Caco-2 (cell line): ENCODE data around the gene NFKBIZ. TPM values are rescaled to one million over a fixed set of nuclear protein-coding genes. Genes with fewer than 3 reads are reported as not detected.

Experiments used
- BruUV-seq: library from RNA; stranded (reverse); fragments of 400-500 nt; replicated peaks from 2 replicates; lab custom pipeline; 2021; lab: Mats Ljungman, UMichigan
- CTCF ChIA-PET: fragments of 300-600 bp; sonication (Branson Sonifier 250); formaldehyde crosslinking; loops from one replicate; lab custom pipeline; 2022; ENCODE audit warnings: antibody characterized with exemption; lab: Charles Lee
- POLR2A ChIA-PET: fragments of 300-600 bp; sonication (Branson Sonifier 250); formaldehyde crosslinking; loops from one replicate; lab custom pipeline; 2022; ENCODE audit warnings: antibody characterized with exemption; lab: Charles Lee
- DNase-seq, 2 experiments: peaks; one replicate each; pipeline versions ENCODE4 v3.0.0 to v3.0.0-alpha.2; 2020 to 2022
- H3K27me3 ChIP-seq: replicated peaks from 2 replicates; pipeline ENCODE4 v1.6.0; 2011; ENCODE audit warnings: low read length; ENCODE audit not compliant: control insufficient read depth, insufficient read depth
- H3K36me3 ChIP-seq: 2 replicates; pipeline ENCODE4 v1.5.1; 2011; ENCODE audit warnings: low read length; ENCODE audit not compliant: control insufficient read depth, insufficient read depth
- H3K4me1 ChIP-seq: fragments of 250-450 bp; sonication (Bioruptor Pico); 2 replicates; pipeline ENCODE4 v1.5.1; 2020; ENCODE audit warnings: mild to moderate bottlenecking
- H3K4me3 ChIP-seq: 2 replicates; pipeline ENCODE4 v1.5.1; 2011; ENCODE audit warnings: low read depth, mild to moderate bottlenecking, control low read depth, low read length
- H3K9me3 ChIP-seq: fragments of 250-450 bp; sonication (Bioruptor Pico); 2 replicates; pipeline ENCODE4 v1.5.1; 2020; ENCODE audit warnings: mild to moderate bottlenecking, moderate library complexity
- H3K27ac Mint-ChIP-seq: one replicate; pipeline ENCODE4 v1.8.0; 2022; ENCODE audit warnings: mixed read lengths; ENCODE audit not compliant: unreplicated experiment
- H3K27me3 Mint-ChIP-seq: one replicate; pipeline ENCODE4 v1.8.0; 2022; ENCODE audit warnings: mixed read lengths; ENCODE audit not compliant: insufficient read depth, unreplicated experiment
- H3K36me3 Mint-ChIP-seq: one replicate; pipeline ENCODE4 v1.8.0; 2022; ENCODE audit warnings: mild to moderate bottlenecking, mixed read lengths; ENCODE audit not compliant: insufficient read depth, unreplicated experiment
- H3K4me1 Mint-ChIP-seq: one replicate; pipeline ENCODE4 v1.8.0; 2022; ENCODE audit warnings: low read depth, mixed read lengths; ENCODE audit not compliant: unreplicated experiment
- H3K4me3 Mint-ChIP-seq: one replicate; pipeline ENCODE4 v1.8.0; 2022; ENCODE audit warnings: mild to moderate bottlenecking, moderate library complexity, mixed read lengths; ENCODE audit not compliant: unreplicated experiment
- H3K9me3 Mint-ChIP-seq: one replicate; pipeline ENCODE4 v1.8.0; 2022; ENCODE audit warnings: mixed read lengths; ENCODE audit not compliant: unreplicated experiment
- CTCF ChIP-seq, 2 experiments: fragments of 200-600 bp in 1 of 2; IDR thresholded peaks; 1 replicate in 1 of 2; 2 replicates in 1 of 2; pipeline versions ENCODE4 v1.5.1 to v1.8.0; 2011 to 2022; ENCODE audit warnings: antibody characterized with exemption in 1 of 2, control low read depth in 1 of 2, inconsistent platforms in 1 of 2, low read depth in 1 of 2, low read length in 1 of 2, mild to moderate bottlenecking in 1 of 2, moderate library complexity in 1 of 2; ENCODE audit not compliant: insufficient read depth in 1 of 2, severe bottlenecking in 1 of 2, unreplicated experiment in 1 of 2
- intact Hi-C: fragments of 100-400 bp; cut with micrococcal nuclease; formaldehyde crosslinking; loops from one replicate; pipeline ENCODE4 v1.10.0; 2022; ENCODE audit not compliant: unreplicated experiment
- total RNA-seq: library from RNA; stranded (reverse); gene quantifications from 2 replicates; pipeline ENCODE4 v1.2.3, GENCODE V29; 2022

Gene NFKBIZ
- total RNA-seq, 1 experiment from 2014 or later, result 20.2 TPM

- Mint-ChIP-seq H3K4me1 (no peaks in the 10 kb centered on the region), H3K36me3 (no peaks in the 10 kb centered on the region), H3K9me3 (no peaks in the 10 kb centered on the region), H3K27me3 (no peaks in the 10 kb centered on the region), H3K27ac (no peak overlapping the region), H3K4me3 (no peak overlapping the region)
- Histone ChIP-seq H3K4me1 (no peaks in the 10 kb centered on the region), H3K9me3 (no peaks in the 10 kb centered on the region), H3K27me3 (no peaks in the 10 kb centered on the region), H3K36me3 (no peaks in the 10 kb centered on the region), H3K4me3 (no peak overlapping the region)
- DNase-seq, result no peak
- CTCF ChIA-PET, result no interaction called here
- no TSS peak for BruUV-seq
- no peak for TF ChIP-seq CTCF (IDR thresholded peaks at IDR 0.05; ENCODE audit: insufficient read depth in 1 of 2, low read depth in 1 of 2, low read length in 1 of 2, severe bottlenecking in 1 of 2, unreplicated experiment in 1 of 2)
- intact Hi-C loops, result no loop called here
- POLR2A ChIA-PET, result no interaction called here
Measured at GRCh38 chr3:101835676-101836075, 13.6 kb upstream of the NFKBIZ start.

GRCh38 chr3:101836160-101836559 is 13.2 kb upstream of the NFKBIZ start:
- Histone ChIP-seq H3K36me3 (no peaks in the 10 kb centered on the region), H3K4me1 (no peaks in the 10 kb centered on the region), H3K9me3 (no peaks in the 10 kb centered on the region), H3K4me3 (no peak overlapping the region), H3K27me3 (no peaks in the 10 kb centered on the region)
- Mint-ChIP-seq H3K4me3 (no peak overlapping the region), H3K27me3 (no peaks in the 10 kb centered on the region), H3K27ac (no peak overlapping the region), H3K9me3 (no peaks in the 10 kb centered on the region), H3K4me1 (no peaks in the 10 kb centered on the region), H3K36me3 (no peaks in the 10 kb centered on the region)
- no TSS peak for BruUV-seq
- DNase-seq, result no peak
- no peak for TF ChIP-seq CTCF (IDR thresholded peaks at IDR 0.05; ENCODE audit: insufficient read depth in 1 of 2, low read depth in 1 of 2, low read length in 1 of 2, severe bottlenecking in 1 of 2, unreplicated experiment in 1 of 2)
- POLR2A ChIA-PET, result no interaction called here
- intact Hi-C loops, result no loop called here
- CTCF ChIA-PET, result no interaction called here

- BruUV-seq, result no TSS peak
- Histone ChIP-seq H3K27me3 (no peaks in the 10 kb centered on the region), H3K4me1 (peaks cover 3% of the 10 kb centered on the region; the same call in 1 of the 2 replicates), H3K9me3 (no peaks in the 10 kb centered on the region), H3K4me3 (no peak overlapping the region), H3K36me3 (no peaks in the 10 kb centered on the region)
- H3K4me3 Mint-ChIP-seq, result no peak overlapping the region
- H3K27me3 Mint-ChIP-seq, result no peaks in the 10 kb centered on the region
- CTCF ChIA-PET, result interaction anchor here (0.6 kb wide), 1 partner anchor 22 kb away, joined by 5 read pairs; no protein-coding TSS in a partner anchor
- TF ChIP-seq CTCF (IDR thresholded peaks at IDR 0.05; ENCODE audit: insufficient read depth in 1 of 2, low read depth in 1 of 2, low read length in 1 of 2, severe bottlenecking in 1 of 2, unreplicated experiment in 1 of 2), result no peak
- DNase-seq, result no peak
- H3K4me1 Mint-ChIP-seq, result peaks cover 3% of the 10 kb centered on the region
- H3K9me3 Mint-ChIP-seq, result peaks cover 5% of the 10 kb centered on the region
- no peaks in the 10 kb centered on the region for H3K36me3 Mint-ChIP-seq
- no peak overlapping the region for H3K27ac Mint-ChIP-seq
- POLR2A ChIA-PET, result no interaction called here
- intact Hi-C loops, result no loop called here
Measured at GRCh38 chr3:101836652-101837598, 12.4 kb upstream of the NFKBIZ start.
